DOHH2 (cell line): Measurements from ENCODE around the gene PKN1.

ENCODE experiments used
- H3F3A ChIP-seq: fragments of 200-600 bp; sonication (generic), shearing (Covaris generic); 2 replicates; pipeline ENCODE4 v1.6.0; 2016; ENCODE audit warnings: antibody characterized with exemption, mild to moderate bottlenecking; ENCODE audit not compliant: control insufficient read depth, insufficient read depth
- H3K27ac ChIP-seq: fragments of 200-600 bp; sonication (generic); 2 replicates; pipeline ENCODE4 v1.5.1; 2014; ENCODE audit warnings: low read depth, mild to moderate bottlenecking, low read length, moderate library complexity
- H3K27me3 ChIP-seq: fragments of 200-600 bp; sonication (generic); 2 replicates; pipeline ENCODE4 v1.6.1; 2014; ENCODE audit warnings: mild to moderate bottlenecking, low read length, mixed read lengths; ENCODE audit not compliant: control insufficient read depth
- H3K36me3 ChIP-seq: fragments of 200-600 bp; sonication (generic); 2 replicates; pipeline ENCODE4 v1.6.1; 2014; ENCODE audit warnings: mild to moderate bottlenecking, low read length, moderate library complexity, mixed read lengths; ENCODE audit not compliant: control insufficient read depth
- H3K4me1 ChIP-seq: fragments of 200-600 bp; sonication (generic); 2 replicates; pipeline ENCODE4 v1.6.1; 2014; ENCODE audit warnings: mild to moderate bottlenecking, low read length, mixed read lengths; ENCODE audit not compliant: control insufficient read depth
- H3K4me2 ChIP-seq: fragments of 200-600 bp; sonication (generic); 2 replicates; pipeline ENCODE4 v1.6.0; 2014; ENCODE audit warnings: mild to moderate bottlenecking, low read length, moderate library complexity
- H3K4me3 ChIP-seq: fragments of 200-600 bp; sonication (generic); 2 replicates; pipeline ENCODE4 v1.5.1; 2014; ENCODE audit warnings: mild to moderate bottlenecking, low read length, mixed read lengths
- H3K79me2 ChIP-seq: fragments of 200-600 bp; sonication (generic); 2 replicates; pipeline ENCODE4 v1.6.1; 2014; ENCODE audit warnings: mild to moderate bottlenecking, low read length, mixed read lengths; ENCODE audit not compliant: control insufficient read depth
- H3K9me2 ChIP-seq: fragments of 200-600 bp; sonication (generic); replicated peaks from 2 replicates; pipeline ENCODE4 v1.6.1; 2014; ENCODE audit warnings: mild to moderate bottlenecking, low read length, mixed read lengths; ENCODE audit not compliant: control insufficient read depth
- H3K9me3 ChIP-seq: fragments of 200-600 bp; sonication (generic); 2 replicates; pipeline ENCODE4 v1.6.1; 2014; ENCODE audit warnings: antibody characterized with exemption, low read length, mixed read lengths; ENCODE audit not compliant: control insufficient read depth, insufficient read depth
- H4K20me1 ChIP-seq: fragments of 200-600 bp; sonication (generic); 2 replicates; pipeline ENCODE4 v1.6.0; 2014; ENCODE audit warnings: low read depth, mild to moderate bottlenecking, antibody characterized with exemption, low read length, moderate library complexity; ENCODE audit not compliant: control insufficient read depth, insufficient read depth
- EZH2phosphoT487 ChIP-seq: fragments of 200-600 bp; sonication (generic); IDR thresholded peaks from 2 replicates; pipeline ENCODE4 v1.6.1; 2017; ENCODE audit warnings: borderline replicate concordance, mild to moderate bottlenecking, antibody characterized with exemption, low read length, moderate library complexity, mixed read lengths
- TF ChIP-seq, protein P1 (sequence below): fragments of 200-600 bp; sonication (generic); IDR thresholded peaks from one replicate; pipeline ENCODE4 v1.5.1; 2014; ENCODE audit warnings: antibody characterized with exemption, mild to moderate bottlenecking, low read depth, low read length; ENCODE audit not compliant: poor library complexity, severe bottlenecking

PKN1 gene

DNA sequence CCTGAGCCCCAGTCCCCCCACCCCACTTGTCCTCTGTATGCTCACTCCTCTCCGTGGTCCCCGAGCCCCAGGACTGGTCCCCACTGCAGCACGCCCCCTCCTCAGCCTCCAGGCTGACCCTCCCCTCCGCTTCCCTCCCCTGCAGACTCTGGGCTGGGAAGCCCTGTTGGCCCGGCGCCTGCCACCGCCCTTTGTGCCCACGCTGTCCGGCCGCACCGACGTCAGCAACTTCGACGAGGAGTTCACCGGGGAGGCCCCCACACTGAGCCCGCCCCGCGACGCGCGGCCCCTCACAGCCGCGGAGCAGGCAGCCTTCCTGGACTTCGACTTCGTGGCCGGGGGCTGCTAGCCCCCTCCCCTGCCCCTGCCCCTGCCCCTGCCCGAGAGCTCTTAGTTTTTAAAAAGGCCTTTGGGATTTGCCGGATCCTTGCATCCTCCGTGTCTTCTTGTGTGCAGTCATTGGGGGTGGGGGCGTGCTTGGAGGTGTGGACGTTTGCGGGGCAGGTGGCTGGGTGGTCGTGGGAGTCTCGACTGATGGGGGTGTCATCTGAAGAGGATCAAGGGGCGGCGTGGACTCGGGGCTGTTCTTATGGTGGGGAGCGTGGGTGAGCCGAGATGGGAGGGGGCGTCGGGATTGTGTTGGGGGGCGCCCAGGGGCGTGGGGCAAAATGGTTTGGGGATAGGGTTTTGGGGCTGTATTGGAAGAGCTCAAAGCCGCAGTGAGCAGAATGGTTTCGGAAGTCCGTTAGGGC lies 38.5 kb downstream of the PKN1 start:
- Histone ChIP-seq H3K4me3 (no peak overlapping the region), H3K4me1 (peaks cover 16% of the 10 kb centered on the region)

DNA sequence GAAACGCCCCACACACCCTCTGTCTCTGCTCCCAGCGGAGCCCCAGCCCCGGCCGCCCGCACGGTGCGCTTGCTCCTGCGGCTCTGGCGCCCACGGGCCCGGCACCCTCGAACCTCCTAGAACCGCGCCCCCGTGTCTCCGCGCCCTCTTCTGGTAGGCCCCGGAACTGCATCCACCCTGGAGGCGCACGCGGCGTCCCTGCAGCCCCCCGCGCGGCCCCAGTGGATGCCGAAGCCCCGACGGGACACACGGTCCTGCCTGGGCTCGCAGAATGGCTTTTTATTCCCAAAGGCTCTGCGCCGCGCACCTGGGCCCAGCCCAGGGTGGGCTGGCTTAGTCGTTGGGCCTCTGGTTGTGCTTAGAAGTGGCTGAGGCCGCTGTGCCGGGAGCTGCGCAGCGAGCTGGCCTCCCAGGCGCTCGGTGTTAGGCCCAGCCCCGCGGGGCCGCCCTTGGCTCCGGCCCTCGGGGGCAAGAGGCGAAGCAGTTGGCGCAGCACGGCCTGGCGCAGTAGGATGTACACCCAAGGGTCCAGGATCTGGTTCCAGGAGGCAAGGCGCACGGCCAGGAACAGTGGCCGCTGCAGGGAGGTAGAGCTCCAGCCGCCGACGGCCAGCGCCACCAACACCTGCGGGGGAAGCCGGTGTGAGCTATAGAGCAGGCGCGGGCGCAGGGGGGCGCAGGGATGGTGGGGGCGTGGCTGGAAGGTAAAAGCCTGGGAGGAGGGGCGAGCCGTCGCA lies 39.3 kb downstream of the PKN1 start:
- peak overlapping the region; percentile 47 for H3K4me2 ChIP-seq
- no peaks in the 10 kb centered on the region for H3K9me2 ChIP-seq
- H3K36me3 ChIP-seq, result peaks cover 31% of the 10 kb centered on the region
- H3K27ac ChIP-seq, result no peak overlapping the region
- H3K9me3 ChIP-seq, result no peaks in the 10 kb centered on the region
- H3K27me3 ChIP-seq, result peaks cover 8% of the 10 kb centered on the region; the same call in 1 of the 2 replicates
- H3F3A ChIP-seq, result 0 out of 2 replicates have a peak, but pooled peaks cover 3% of the 10 kb centered on the region
- H4K20me1 ChIP-seq, result no peaks in the 10 kb centered on the region; the same call in 1 of the 2 replicates
- no peak for TF ChIP-seq EZH2phosphoT487
- TF ChIP-seq, protein P1, sequence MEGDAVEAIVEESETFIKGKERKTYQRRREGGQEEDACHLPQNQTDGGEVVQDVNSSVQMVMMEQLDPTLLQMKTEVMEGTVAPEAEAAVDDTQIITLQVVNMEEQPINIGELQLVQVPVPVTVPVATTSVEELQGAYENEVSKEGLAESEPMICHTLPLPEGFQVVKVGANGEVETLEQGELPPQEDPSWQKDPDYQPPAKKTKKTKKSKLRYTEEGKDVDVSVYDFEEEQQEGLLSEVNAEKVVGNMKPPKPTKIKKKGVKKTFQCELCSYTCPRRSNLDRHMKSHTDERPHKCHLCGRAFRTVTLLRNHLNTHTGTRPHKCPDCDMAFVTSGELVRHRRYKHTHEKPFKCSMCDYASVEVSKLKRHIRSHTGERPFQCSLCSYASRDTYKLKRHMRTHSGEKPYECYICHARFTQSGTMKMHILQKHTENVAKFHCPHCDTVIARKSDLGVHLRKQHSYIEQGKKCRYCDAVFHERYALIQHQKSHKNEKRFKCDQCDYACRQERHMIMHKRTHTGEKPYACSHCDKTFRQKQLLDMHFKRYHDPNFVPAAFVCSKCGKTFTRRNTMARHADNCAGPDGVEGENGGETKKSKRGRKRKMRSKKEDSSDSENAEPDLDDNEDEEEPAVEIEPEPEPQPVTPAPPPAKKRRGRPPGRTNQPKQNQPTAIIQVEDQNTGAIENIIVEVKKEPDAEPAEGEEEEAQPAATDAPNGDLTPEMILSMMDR, result peak; percentile 96
- H3K4me3 ChIP-seq, result no peak overlapping the region
- no peaks in the 10 kb centered on the region for H3K79me2 ChIP-seq
- peaks cover 16% of the 10 kb centered on the region for H3K4me1 ChIP-seq

More for the DNA sequence above, 38.5 kb downstream of the PKN1 start:
- H4K20me1 ChIP-seq, result no peaks in the 10 kb centered on the region; the same call in 1 of the 2 replicates
- H3K9me2 ChIP-seq, result no peaks in the 10 kb centered on the region
- H3K27me3 ChIP-seq, result peaks cover 3% of the 10 kb centered on the region; the same call in 1 of the 2 replicates
- peaks cover 32% of the 10 kb centered on the region for H3K36me3 ChIP-seq
- H3K27ac ChIP-seq, result no peak overlapping the region
- H3K79me2 ChIP-seq, result no peaks in the 10 kb centered on the region
- H3K9me3 ChIP-seq, result no peaks in the 10 kb centered on the region
- H3K4me2 ChIP-seq, result no peak overlapping the region
- H3F3A ChIP-seq, result 0 out of 2 replicates have a peak, but pooled peaks cover 3% of the 10 kb centered on the region
- TF ChIP-seq, protein P1, result no peak
- no peak for TF ChIP-seq EZH2phosphoT487

DNA sequence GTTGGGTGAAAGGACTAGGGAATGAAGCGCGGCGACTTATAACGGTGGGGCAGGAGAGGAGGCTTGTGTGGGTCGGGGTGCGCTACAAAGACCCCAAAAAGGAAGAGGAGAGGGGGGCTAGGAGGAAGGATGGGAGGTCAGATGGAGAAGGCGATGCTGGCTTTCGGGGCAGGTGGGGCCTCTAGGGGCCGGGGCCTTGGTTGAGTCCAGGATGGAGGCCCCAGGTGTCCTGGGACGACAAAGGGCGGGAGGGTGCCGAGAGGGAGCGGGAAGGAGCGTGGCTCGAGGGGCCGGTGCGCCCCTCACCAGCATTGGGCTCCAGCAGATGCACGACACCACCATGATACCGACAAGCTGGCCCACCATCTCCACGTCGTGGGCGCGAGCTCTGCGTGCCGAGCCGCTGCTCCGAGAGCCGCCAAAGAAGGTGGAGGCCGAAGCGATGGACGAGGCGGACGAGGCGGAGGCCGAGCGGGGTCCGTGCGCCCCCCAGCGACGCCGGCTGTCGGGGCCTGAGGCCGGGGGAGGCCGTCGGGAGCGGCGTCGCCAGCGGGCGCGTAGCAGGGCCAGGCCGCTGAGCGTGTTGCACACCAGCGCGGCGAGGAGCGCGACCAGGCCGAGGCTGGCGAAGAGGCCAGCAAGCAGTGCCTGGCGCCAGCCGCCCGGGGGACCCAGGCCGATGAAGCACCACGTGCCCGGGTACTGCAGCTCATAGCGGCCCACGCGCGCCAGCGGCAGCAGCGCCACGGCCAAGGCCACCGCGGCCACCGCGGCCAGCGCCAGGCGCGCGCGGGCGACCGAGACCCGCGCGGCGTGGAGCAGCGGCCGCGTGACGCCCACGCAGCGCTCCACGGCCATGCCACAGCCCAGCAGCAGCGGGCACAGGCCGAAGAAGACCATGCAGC lies 40.2 kb downstream of the PKN1 start:
- Histone ChIP-seq H3K9me2 (no peaks in the 10 kb centered on the region), H3F3A (0 out of 2 replicates have a peak, but pooled peaks cover 3% of the 10 kb centered on the region), H3K4me1 (peaks cover 16% of the 10 kb centered on the region), H3K27ac (no peak overlapping the region), H3K4me2 (no peak overlapping the region), H4K20me1 (no peaks in the 10 kb centered on the region; the same call in 1 of the 2 replicates), H3K4me3 (no peak overlapping the region), H3K79me2 (no peaks in the 10 kb centered on the region), H3K36me3 (peaks cover 21% of the 10 kb centered on the region), H3K27me3 (peaks cover 8% of the 10 kb centered on the region; the same call in 1 of the 2 replicates), H3K9me3 (no peaks in the 10 kb centered on the region)
- TF ChIP-seq, protein P1, result no peak
- no peak for TF ChIP-seq EZH2phosphoT487
